HepG2 (cell line): ENCODE results near the gene RER1. TPM values are rescaled to one million over a fixed set of nuclear protein-coding genes. Genes with fewer than 3 reads are reported as not detected.

Experiments used
- ATAC-seq: fragments of 200-7000 bp; cut with Tn5 transposase; 3 replicates; pipeline ENCODE4 v1.9.1; 2020; ENCODE audit warnings: mild to moderate bottlenecking, moderate library complexity
- BruUV-seq: library from RNA; stranded (reverse); fragments of 400-500 nt; replicated peaks from 2 replicates; lab custom pipeline; 2021; lab: Mats Ljungman, UMichigan
- CTCF ChIA-PET: fragments of 300-600 bp; formaldehyde crosslinking; extraction: SDS; loops from one replicate; lab custom pipeline; 2021; ENCODE audit warnings: low total read pairs, inconsistent platforms, low intra/inter-chr PET ratio; lab: Yijun Ruan, JAX
- POLR2A ChIA-PET: fragments of 350-600 bp; sonication (Branson Sonifier 250); formaldehyde crosslinking; loops from one replicate; lab custom pipeline; 2020; ENCODE audit warnings: antibody characterized with exemption, inconsistent platforms; lab: Yijun Ruan, JAX
- DNase-seq: peaks from one replicate; pipeline ENCODE4 v3.0.0-alpha.2; 2015; ENCODE audit warnings: low spot score
- FAIRE-seq: peaks from 3 replicates; lab custom pipeline; 2011; peaks lifted over from hg19 to GRCh38; lab: Jason Lieb, UNC
- H2AFZ ChIP-seq: one replicate; pipeline ENCODE4 v1.6.1; 2011; ENCODE audit warnings: low read length, inconsistent platforms
- H3K27ac ChIP-seq: fragments of 300-600 bp; 3 replicates; pipeline ENCODE4 v1.8.0; 2011; ENCODE audit warnings: mixed run types, mild to moderate bottlenecking, mixed read lengths, low read length, inconsistent platforms; ENCODE audit not compliant: insufficient read depth; ENCODE audit errors: extremely low read length
- H3K27me3 ChIP-seq, 2 experiments: fragments of 200-600 bp in 1 of 2; 2 replicates in 1 of 2; 3 replicates in 1 of 2; pipeline versions ENCODE4 v1.6.0 to v1.8.0; 2011; ENCODE audit warnings: low read length in 2 of 2, mild to moderate bottlenecking in 2 of 2, moderate library complexity in 2 of 2, inconsistent platforms in 1 of 2; ENCODE audit not compliant: insufficient read depth in 2 of 2, control insufficient read depth in 1 of 2
- H3K36me3 ChIP-seq, 2 experiments: fragments of 200-600 bp in 1 of 2; replicated peaks in 1 of 2; 2 replicates in 1 of 2; 3 replicates in 1 of 2; pipeline versions ENCODE4 v1.5.1 to v1.8.0; 2011; ENCODE audit warnings: low read length in 2 of 2, inconsistent platforms in 1 of 2; ENCODE audit not compliant: insufficient read depth in 2 of 2, control insufficient read depth in 1 of 2
- H3K4me1 ChIP-seq: 2 replicates; pipeline ENCODE4 v1.5.1; 2012; ENCODE audit warnings: low read length, inconsistent platforms; ENCODE audit not compliant: insufficient read depth
- H3K4me2 ChIP-seq: 2 replicates; pipeline ENCODE4 v1.6.0; 2011; ENCODE audit warnings: low read depth, low read length, inconsistent platforms
- H3K4me3 ChIP-seq, 3 experiments: fragments of 200-600 bp in 1 of 3; sonication (generic), shearing (Covaris generic) in 1 of 3; replicated peaks in 1 of 3; 2 replicates each; pipeline ENCODE4 v1.5.1; 2011 to 2016; ENCODE audit warnings: low read length in 3 of 3, inconsistent platforms in 2 of 3, low read depth in 2 of 3, mild to moderate bottlenecking in 2 of 3, control low read depth in 1 of 3, mixed read lengths in 1 of 3; ENCODE audit not compliant: insufficient read depth in 1 of 3
- H3K79me2 ChIP-seq: one replicate; pipeline ENCODE4 v1.6.1; 2011; ENCODE audit warnings: low read length, inconsistent platforms; ENCODE audit not compliant: insufficient read depth
- H3K9ac ChIP-seq: 2 replicates; pipeline ENCODE4 v1.6.0; 2011; ENCODE audit warnings: mild to moderate bottlenecking, low read depth, low read length, inconsistent platforms; ENCODE audit not compliant: insufficient read depth
- H3K9me3 ChIP-seq: 2 replicates; pipeline ENCODE4 v1.5.1; 2012; ENCODE audit warnings: mild to moderate bottlenecking, low read length
- H4K20me1 ChIP-seq: 2 replicates; pipeline ENCODE4 v1.6.0; 2011; ENCODE audit warnings: inconsistent platforms, mild to moderate bottlenecking, low read length, moderate library complexity; ENCODE audit not compliant: insufficient read depth
- AKAP8 ChIP-seq: sonication (generic); formaldehyde crosslinking; IDR thresholded peaks from 2 replicates; pipeline ENCODE4 v1.5.1; 2020; ENCODE audit warnings: mild to moderate bottlenecking, missing genetic modification reagents
- FOSL2 ChIP-seq: sonication (generic); formaldehyde crosslinking; IDR thresholded peaks from 2 replicates; pipeline ENCODE4 v1.4.0; 2020; ENCODE audit warnings: missing genetic modification reagents
- FUBP1 ChIP-seq: sonication (generic); formaldehyde crosslinking; IDR thresholded peaks from 2 replicates; pipeline ENCODE4 v1.5.1; 2020; ENCODE audit warnings: missing genetic modification reagents, mild to moderate bottlenecking, borderline replicate concordance
- WGBS: methylation state at CpG from one replicate; pipeline ENCODE4 v1.1.6; 2017; ENCODE audit warnings: low lambda C conversion rate; 5-methylcytosine and 5-hydroxymethylcytosine counted together
- in situ Hi-C: cut with HindIII; loops from 2 replicates; pipeline ENCODE4 v1.10.0; 2017; ENCODE audit warnings: low pct_unique_long_range_greater_than_20kb; ENCODE audit not compliant: extremely low pct_ligation_motif_present
- intact Hi-C: fragments of 100-400 bp; cut with micrococcal nuclease; formaldehyde crosslinking; loops from one replicate; pipeline ENCODE4 v1.10.0; 2022; ENCODE audit not compliant: unreplicated experiment
- polyA plus RNA-seq, 8 experiments: library from polyadenylated mRNA; depleted of rRNA in 3 of 8; stranded (reverse) in 7 of 8; unstranded in 1 of 8; fragments of >200 nt; fragmentation: Illumina TruSeq in 4 of 8; extraction: Trizol in 4 of 8; gene quantifications; 2 replicates each; pipeline versions ENCODE4 v1.2.1 to v1.2.3, GENCODE V29; 2011 to 2016; ENCODE audit warnings: low read depth in 4 of 8, missing spikeins in 1 of 8, mixed read lengths in 1 of 8; ENCODE audit not compliant: insufficient read depth in 1 of 8
- total RNA-seq, 5 experiments: library from RNA; depleted of rRNA; stranded (reverse); fragments of >200 nt; fragmentation: Illumina TruSeq; extraction: Trizol; gene quantifications; 2 replicates each; pipeline ENCODE4 v1.2.3, GENCODE V29; 2016; ENCODE audit warnings: low read depth in 1 of 5

Gene RER1
- total and polyA plus RNA-seq, 2 of the 13 experiments (the other 11 are each of a cell fraction or from before 2014, with no cell fraction given) = 128 to 164 TPM

DNA sequence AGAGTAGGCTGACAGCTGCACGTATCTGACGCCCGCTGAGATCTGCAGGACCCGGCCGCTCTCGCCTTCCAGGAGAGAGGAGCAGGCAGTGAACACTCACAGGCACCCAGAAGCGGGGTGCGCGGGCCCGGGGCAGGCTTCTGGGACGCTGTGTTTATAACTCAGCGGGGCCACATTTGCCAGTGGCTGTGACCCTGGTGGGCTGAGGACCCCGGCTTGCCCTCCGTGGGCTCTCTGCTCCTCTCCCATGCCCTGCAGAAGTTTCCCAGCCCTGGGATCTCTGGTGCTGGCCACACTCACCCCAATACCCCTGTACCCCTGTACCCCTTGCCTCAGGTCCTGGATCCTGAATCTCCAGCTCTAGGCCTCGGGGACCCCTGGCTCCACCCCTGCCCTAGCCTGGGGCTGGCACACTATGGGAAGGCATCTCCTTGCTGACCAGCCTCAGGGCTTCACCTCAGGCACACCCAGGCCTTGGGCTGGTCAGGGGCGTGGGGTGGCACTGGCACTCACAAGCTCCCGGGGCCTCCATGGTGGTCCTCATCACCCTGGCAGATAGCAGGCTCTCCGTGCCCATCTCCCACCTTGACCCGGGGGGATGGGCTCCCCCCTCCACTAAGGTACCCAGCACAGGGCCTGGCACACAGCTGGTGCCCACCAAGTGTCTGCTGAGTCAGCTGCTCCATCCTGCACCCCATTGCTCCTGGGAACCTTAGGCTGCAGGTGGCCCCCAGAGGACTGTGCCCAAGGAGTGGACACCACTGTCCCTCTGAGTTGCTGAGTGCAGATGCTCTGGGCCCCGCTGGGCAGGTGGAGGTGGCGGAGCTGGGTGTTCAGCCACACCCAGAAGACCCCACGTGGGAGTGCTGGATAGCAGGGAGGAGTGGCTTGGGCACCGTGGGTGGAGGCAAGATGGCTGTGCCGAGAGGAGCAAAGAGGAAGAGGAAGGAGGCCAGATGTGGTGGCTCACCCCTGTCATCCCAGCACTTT, 32.7 kb upstream of the RER1 start (continued):
- no peak for TF ChIP-seq FUBP1 (CRISPR knock-in tag)

- FAIRE-seq (no peak), DNase-seq (no peak), ATAC-seq (no peak)
- no TSS peak for BruUV-seq
- CTCF ChIA-PET = no interaction called here
- H3K9me3 ChIP-seq = no peaks in the 10 kb centered on the region
- no peaks in the 10 kb centered on the region for H3K4me1 ChIP-seq
- no peaks in the 10 kb centered on the region for H3K79me2 ChIP-seq
- no peaks in the 10 kb centered on the region for H3K36me3 ChIP-seq
- no peak overlapping the region for H2AFZ ChIP-seq
- H3K9ac ChIP-seq = no peak overlapping the region
- POLR2A ChIA-PET = no interaction called here
- intact Hi-C loops = no loop called here
- in situ Hi-C loops = no loop called here
- no peak overlapping the region for H3K4me2 ChIP-seq
- H3K27ac ChIP-seq = no peak overlapping the region
- H3K4me3 ChIP-seq = no peak overlapping the region
- peak; percentile 15; the same call in 1 of the 2 replicates for TF ChIP-seq FOSL2 (CRISPR knock-in tag)
- TF ChIP-seq AKAP8 = no peak
- H4K20me1 ChIP-seq = no peaks in the 10 kb centered on the region
- 81% methylated on average over 11 of the region's 11 CpGs for WGBS
- no peaks in the 10 kb centered on the region for H3K27me3 ChIP-seq
Observed at GRCh38 chr1:2360588-2361364, 30.9 kb upstream of the RER1 start.
